HL-60/S4 treated with retinoic acid at 250 ng/mL for 4 days and 3 days (cell line): ENCODE data around the gene RPP38.

Experiments used
- in situ Hi-C: fragments of 300-500 bp; cut with MboI; formaldehyde crosslinking; loops from 2 replicates; pipeline ENCODE4 v1.7.0; 2022; ENCODE audit warnings: low sequenced_read_pairs

RPP38 gene, protein sequence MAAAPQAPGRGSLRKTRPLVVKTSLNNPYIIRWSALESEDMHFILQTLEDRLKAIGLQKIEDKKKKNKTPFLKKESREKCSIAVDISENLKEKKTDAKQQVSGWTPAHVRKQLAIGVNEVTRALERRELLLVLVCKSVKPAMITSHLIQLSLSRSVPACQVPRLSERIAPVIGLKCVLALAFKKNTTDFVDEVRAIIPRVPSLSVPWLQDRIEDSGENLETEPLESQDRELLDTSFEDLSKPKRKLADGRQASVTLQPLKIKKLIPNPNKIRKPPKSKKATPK

DNA sequence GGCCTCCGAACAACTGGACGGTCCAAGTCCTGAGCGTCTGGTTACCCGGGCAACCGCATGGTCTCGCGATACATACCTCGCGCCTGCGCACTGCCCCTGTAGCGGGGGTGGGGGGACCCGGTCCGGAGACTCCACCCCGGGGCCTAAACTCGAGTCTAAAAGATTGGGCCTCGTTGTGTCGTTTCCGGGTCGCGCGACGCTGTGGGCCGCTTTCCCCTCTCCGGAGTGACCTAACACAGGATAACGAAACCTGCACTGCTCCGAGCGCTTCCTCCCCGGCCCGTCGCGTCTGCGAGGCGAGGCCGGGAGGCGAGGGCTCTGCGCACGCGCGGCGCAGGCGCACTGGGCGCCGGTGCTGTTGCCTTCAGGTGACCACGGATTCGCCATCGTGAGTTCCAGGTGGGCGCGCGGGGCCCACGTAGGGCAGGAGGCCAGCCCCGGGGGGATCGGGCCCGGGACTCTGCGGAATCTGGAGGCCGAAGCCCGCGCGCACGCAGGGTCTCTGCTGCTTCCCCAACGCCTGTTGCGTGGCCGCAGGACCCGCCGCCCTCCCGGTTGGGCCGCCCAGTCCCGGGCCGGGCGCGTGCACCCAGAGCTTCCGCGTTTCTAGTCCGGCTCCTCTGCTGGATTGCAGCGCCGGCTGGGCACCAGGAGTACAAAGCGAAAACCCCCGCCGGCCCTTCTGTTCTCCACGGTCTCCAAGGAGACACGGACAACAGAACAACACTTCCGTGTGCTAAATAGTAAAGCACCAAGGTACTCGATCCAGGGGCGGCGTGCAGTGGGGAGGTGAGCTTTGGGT is at the start of gene RPP38:
RPP38 (plus strand) TSS at position 345 of the 802 bp plus-strand sequence. CDS start 5,960 bp downstream, outside the sequence.
- in situ Hi-C loops: no loop called here

DNA sequence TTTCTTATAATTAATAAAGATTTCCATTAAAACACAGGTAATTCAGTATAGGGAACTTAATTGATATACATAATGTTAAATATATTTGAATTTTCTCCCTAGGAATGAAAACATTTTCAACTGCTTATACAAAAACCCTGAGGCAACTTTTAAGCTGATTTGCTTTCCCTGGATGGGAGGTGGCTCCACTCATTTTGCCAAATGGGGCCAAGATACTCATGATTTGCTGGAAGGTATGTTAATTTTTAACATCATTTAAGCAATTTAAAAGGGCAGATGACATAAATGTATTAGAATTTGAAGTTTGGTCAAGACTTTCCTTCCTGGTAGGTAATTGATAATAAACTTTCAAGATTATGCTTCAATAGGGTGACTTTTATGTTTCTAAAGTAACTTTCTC is 47.6 kb upstream of the RPP38 start:
- in situ Hi-C loops: no loop called here

DNA sequence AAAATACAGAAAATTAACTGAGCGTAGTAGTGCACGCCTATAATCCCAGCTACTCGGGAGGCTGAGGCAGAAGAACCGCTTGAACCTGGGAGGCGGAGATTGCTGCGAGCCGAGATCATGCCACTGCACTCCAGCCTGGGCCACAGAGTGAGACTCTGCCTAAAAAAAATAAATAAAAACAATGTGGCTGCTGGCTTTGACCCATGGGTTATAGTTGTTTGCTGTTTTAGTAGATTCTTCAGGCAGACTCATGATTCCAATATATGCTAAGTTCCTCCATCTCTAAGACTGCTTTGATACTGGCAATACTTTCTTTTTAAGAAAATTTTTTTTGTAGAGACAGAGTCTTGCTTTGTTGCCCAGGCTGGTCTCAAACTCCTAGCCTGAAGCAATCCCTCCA is 45.0 kb upstream of the RPP38 start:
- in situ Hi-C loops: no loop called here

DNA sequence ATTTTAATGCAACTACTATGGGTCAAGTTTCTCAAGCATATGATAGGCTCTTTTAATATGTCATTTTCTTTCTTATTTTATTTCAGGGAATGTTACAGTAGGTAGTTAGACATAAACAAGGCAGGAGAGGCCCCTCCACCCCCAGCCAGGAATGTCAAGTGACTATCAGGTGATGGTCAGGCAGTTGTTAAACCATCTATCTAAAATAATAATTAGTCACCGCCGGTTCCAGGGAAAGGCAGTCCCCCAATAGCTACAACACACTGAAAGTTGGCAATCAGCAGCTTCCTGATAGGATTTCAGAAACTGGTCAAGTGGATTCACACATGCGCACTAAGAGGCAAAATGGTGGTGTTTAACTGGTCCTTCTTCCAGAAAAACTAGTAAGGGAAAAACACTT is 44.1 kb upstream of the RPP38 start:
- in situ Hi-C loops: no loop called here

DNA sequence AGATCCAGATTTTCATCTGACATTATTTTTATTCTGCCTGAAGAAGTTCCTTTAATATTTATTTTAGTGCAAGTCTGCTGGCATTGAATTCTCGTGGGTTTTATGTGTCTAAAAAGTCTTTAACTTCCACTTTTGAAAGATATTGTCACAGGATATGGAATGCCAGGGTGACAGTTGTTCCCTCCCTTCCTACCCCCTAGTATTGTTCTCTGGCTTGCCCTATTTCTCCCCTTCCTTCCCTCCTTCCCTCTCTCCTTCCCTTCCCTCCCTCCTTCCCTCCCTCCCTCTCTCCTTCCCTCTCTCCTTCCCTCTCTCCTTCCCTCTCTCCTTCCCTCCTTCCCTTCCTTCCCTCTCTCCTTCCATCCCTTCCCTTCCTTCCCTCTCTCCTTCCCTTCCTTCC is 38.5 kb upstream of the RPP38 start:
- in situ Hi-C loops: no loop called here

DNA sequence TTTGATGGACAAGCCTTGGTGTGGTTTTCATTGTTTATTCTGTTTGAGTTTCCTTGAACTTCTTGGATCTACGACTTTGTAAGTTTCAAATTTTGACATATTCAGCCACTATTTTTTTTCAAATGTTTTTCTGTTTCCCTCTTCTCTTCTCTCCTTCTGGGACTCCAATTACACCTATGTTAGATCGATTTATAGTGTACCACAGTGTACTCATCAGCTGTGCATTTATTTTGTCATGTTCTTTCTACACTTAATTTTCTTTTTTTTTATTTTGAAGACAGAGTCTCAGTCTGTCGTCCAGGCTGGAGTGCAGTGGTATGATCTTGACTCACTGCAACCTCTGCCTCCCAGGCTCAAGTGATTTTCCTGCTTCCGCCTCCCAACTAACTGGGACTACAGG is 37.2 kb upstream of the RPP38 start:
- in situ Hi-C loops: no loop called here

DNA sequence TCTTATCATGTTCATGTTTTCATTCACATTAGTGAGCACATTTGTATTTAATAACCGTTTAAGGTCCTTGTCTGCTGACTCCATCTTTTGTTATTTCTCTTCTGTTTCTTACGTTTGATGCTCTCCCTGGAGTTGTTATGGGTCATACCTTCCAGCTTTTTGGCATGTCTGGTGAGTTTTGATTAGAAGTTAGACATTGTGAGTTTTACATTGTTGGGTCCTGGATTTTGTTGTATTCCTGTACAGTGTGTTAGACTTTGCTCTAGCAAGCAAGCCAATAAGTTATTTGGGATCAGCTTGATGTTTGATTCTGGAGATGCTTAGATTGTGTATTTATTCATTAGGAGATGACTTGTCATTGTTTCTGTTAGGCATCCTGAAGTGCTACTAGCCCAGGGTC is 36.5 kb upstream of the RPP38 start:
- in situ Hi-C loops: no loop called here

DNA sequence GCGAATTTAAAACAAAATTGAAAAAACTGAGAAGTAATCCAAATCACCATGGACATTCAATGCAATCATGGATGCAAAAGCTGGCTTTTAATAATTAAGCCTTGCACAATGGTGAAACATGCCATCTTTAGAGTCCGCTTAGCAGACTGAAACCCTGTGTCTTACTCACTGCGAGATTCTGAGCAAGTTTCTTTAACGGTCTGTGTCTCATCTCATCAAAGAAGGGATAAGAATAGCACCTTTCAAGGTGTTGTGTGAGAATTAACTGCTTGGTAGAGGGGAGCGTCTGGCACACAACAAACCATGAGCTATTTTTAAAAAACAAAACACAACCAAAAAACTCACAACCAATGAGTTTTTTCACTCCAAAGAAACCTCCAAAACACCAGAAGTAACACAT is 30.0 kb upstream of the RPP38 start:
- in situ Hi-C loops: no loop called here

DNA sequence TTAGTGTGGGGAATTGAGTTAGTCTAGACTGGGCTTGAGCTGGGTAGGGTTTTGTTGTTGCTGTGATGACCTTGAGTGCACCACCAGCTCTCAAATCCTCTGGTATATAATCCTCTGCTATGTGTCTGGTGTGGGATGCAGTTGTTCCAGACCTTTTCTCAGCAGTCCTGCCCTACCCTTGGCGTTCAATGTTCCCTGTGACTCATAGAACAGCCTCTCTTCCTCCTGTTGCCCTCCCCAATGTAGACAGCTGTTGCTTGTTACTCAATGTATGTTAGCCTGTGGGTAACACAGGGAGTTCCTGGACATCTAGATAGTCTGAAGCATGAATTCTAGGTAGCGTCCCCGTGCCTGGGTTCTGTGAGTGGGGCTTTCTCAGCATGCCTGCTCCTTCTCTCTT is 28.4 kb upstream of the RPP38 start:
- in situ Hi-C loops: no loop called here

DNA sequence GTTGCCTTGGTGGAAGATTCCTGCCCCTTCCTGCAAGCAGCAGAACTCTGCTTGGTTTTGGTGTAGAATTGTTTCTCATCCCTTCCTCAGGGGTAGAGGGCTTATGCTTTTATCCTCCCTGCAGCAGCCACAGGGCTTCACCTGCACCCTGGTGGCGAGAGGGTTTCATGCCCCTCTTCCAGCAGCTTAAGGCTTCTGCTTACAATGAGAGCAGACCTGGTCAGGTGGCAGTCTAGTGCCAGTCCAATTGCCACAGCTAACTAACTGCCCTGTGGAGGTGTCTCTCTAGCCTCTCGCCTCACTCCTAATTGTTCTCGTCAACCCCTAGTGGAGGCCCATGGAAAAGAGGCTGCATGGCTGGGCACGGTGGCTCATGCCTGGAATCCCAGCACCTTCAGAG is 27.9 kb upstream of the RPP38 start:
- in situ Hi-C loops: no loop called here

DNA sequence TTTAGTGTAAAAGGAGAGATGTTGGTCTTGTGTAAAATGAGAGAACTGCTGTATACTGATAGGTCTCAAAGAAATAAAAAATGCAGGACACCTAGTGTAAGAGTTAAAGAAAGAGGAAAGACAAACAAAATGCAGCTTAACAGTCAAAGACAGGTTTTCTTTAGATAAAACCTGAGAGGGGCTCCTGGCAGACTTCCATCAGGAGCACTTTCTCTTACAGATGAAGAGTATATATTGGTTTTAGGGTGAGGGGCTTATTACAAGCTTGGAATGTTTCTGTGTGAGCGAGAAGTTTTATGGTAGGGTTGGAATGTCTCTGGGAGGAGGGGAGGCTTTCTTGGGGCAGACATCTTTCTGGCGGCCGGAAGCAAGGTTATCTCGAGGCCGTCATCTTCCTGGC is 24.8 kb upstream of the RPP38 start:
- in situ Hi-C loops: no loop called here

DNA sequence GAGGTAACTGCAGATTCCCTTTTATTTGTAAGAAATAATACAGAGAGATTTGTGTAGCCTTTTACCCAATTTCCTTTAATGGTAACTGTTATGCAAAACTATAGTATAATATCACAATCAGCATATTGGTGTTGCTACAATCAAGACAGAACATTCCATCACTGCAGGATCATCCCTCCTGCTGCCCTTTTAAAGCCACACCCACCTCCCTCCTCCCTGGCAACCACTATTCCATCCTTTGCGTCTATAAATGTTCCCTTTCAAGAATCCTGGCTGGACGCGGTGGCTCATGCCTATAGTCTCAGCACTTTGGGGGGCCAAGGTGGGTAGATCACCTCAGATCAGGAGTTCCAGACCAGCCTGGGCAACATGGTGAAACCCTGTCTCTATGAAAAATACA is 21.7 kb upstream of the RPP38 start:
- in situ Hi-C loops: no loop called here

DNA sequence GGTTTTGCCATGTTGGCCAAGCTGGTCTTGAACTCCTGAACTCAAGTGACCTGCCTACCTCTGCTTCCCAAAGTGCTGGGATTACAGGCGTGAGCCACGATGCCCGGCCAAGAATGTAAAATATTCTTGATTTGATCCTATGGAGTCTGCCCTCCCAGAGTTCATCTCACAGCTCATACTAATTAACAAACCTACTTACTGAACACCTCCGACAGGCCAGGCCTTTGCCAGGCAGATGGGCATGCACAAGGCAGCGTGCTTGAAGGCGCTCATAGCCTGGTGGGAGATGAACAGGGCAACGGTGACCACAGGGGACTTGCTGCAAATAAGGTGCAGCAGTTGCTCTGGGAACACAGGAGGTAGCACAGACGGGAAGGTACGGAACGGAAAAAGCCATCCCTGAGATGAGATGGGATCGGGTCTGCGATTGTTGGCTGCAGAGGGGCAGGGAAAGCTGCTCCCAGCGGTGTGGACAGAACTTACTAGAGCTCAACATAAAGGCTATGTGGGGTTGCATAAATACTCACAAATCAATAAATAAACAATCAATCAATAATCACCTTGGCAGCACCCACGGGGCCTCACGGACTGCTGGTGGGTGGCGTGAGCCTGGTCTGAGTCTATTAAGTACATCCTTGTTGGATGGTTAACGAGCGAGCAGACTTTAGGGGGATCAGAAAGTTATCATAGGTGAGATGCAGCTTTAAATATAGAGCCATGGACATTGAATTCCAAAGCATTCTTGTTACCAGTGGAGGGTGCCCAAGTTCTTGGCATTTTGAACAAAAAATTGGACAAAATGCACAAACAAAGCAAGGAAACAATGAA is 13.3 kb upstream of the RPP38 start:
- in situ Hi-C loops: no loop called here

DNA sequence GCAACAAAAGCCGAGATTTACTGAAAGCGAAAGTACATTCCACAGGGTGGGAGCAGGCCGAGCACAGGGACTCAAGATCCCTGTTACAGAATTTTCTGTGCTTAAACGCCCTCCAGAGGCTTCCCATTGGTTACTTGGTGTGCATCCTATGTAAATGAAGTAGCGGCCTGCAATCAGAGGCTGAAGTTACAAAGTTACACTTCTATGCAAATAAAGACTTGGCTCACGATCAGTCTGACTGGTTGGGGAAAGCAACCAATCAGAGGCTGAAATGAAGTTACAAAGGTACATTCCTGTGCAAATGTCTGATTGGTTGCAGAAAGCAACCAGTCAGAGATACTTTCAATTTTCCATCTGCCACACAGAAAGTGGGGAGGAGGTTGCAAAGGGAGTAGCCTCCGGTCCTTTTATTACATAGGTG is 12.6 kb upstream of the RPP38 start:
- in situ Hi-C loops: no loop called here

DNA sequence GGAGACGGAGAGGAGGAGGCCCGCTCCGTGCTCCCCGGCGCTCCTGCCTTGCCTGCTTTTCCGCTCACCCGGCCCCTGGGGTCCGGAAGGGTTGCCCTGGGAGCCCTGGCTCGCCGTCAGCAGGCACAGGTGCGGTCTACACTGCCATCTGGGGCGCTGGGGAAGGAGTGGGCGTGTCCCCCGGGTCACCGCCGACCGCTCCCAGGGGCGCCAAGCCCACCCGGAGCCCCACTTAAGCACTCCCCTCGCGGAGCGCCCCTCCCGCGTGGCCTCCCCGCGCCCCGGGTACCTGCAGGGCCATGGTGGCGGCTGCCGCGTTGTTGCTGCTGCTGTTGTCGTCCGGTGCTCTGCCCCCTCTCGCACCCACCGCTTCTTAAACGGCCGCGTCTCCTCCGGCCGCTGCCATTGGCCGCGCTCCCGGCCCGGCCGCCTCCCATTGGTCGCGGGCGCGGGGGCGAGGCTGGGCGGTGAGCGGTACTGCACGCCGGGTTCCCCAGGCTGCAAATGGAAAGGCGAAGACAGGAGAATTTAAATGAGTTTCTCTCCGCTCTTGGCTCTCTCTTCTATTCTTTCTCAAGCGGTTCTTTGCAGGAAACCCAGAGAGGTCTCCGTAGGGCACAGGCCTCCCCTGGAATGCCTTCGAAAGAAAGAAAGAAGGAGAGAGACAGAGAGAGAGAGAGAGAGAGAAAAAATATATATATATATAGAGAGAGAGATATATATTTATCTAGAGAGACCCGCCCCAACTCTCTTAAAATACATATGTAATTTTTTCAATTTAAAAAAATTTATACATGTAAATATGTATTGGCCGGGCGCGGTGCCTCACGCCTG is 8.5 kb upstream of the RPP38 start, which contains the start of gene ACBD7:
ACBD7 (minus strand) TSS at position 349 of the 834 bp plus-strand sequence; CDS start at position 301, 48 bp downstream.
- in situ Hi-C loops: no loop called here

DNA sequence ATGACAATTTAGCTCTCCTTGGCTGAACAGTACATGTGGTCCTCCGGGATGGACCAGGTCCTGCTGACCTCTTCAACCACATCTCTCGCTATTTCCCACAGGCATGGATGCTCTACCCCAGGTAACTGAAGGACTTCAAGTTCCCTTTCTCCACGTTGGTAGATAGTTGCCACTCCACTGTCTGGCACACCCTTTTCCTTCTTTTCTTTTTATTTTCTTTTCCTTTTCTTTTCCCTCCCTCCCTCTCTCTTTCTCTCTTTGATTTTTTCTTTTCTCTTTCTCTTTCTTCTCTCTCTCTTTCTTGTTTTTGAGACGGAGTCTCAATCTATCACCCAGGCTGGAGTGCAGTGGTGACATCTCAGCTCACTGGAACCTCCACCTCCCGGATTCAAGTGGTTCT is 5.7 kb upstream of the RPP38 start:
- in situ Hi-C loops: no loop called here

DNA sequence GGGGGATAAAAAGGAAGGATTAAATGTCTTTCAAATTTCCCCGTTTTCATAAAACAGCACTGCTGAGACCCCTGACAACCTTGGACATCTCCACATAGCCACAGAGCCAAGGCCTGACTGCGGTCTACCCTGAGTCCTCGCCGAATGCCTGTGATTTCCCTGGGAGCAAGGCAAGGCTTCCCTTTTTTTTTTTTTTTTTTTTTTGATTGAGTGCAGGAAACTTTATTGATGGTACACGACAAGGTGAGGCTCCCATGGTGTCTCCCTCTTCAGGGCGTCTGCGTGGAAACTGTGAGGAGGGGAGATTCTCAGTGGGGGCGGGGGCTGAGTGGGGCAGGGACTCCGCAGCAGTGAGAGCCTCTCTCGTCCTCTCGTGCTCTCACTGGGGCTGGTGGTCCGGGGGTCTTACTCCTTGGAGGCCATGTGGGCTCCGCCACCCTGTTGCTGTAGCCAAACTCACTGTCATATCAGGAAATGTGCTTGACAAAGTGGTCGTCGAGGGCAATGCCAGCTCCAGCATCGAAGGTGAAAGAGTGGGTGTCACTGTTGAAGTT is 4.2 kb upstream of the RPP38 start:
- in situ Hi-C loops: no loop called here

DNA sequence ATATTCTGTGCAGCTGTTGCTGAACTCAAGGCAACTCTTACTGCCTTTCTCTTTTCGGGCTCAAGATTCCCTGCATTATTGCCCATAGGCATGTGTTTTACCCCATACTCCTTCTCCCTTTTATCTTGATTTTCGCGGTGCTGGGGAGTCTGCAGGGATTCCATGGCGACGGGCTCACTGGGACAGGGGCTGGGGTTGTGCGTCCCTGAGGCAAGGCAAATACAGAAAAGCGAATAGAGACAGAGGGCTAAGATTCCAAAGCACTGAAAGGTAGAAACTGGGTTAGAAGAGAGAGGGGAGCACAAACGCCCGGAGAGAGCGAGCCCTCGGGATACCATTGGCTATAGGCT is 519 bp upstream of the RPP38 start:
- in situ Hi-C loops: no loop called here

DNA sequence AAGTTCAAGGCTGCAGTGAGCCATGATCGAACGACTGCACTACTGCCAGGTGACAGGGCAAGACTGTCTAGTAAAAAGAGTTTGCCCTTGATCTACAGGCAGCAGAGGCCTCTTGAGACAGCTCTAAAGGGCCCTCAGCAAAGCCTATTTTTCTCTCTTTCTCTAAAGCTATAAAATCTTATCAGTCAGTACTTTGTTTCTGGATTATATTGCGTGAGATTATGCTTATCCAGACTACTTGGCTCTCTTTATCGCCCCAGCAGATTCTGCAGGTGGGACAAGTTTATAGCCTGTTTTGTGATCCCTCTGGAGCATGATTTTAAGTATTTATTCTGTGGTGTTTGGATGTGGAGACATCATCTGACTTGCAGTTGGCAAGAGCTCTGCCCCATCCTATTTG is 2.7 kb downstream of the RPP38 start:
- in situ Hi-C loops: loop anchor here (25.0 kb wide), 1 partner anchor 588 kb away; no protein-coding TSS in a partner anchor

DNA sequence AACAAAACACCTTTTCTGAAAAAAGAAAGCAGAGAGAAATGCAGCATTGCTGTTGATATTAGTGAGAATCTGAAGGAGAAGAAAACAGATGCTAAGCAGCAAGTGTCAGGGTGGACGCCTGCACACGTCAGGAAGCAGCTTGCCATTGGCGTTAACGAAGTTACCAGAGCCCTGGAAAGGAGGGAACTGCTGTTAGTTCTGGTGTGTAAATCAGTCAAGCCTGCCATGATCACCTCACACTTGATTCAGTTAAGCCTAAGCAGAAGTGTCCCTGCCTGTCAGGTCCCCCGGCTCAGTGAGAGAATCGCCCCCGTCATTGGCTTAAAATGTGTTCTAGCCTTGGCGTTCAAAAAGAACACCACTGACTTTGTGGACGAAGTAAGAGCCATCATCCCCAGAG is 6.4 kb downstream of the RPP38 start:
- in situ Hi-C loops: loop anchor here (25.0 kb wide), 1 partner anchor 591 kb away; no protein-coding TSS in a partner anchor
